HepG2 (cell line): ENCODE results near the gene ZDHHC14. TPM values are rescaled to one million over a fixed set of nuclear protein-coding genes. Genes with fewer than 3 reads are reported as not detected.

Experiments
- ATAC-seq: fragments of 200-7000 bp; cut with Tn5 transposase; 3 replicates; pipeline ENCODE4 v1.9.1; 2020; ENCODE audit warnings: mild to moderate bottlenecking, moderate library complexity
- BruUV-seq: library from RNA; stranded (reverse); fragments of 400-500 nt; replicated peaks from 2 replicates; lab custom pipeline; 2021; lab: Mats Ljungman, UMichigan
- CTCF ChIA-PET: fragments of 300-600 bp; formaldehyde crosslinking; extraction: SDS; loops from one replicate; lab custom pipeline; 2021; ENCODE audit warnings: low total read pairs, inconsistent platforms, low intra/inter-chr PET ratio; lab: Yijun Ruan, JAX
- POLR2A ChIA-PET: fragments of 350-600 bp; sonication (Branson Sonifier 250); formaldehyde crosslinking; loops from one replicate; lab custom pipeline; 2020; ENCODE audit warnings: antibody characterized with exemption, inconsistent platforms; lab: Yijun Ruan, JAX
- DNase-seq: peaks from one replicate; pipeline ENCODE4 v3.0.0-alpha.2; 2015; ENCODE audit warnings: low spot score
- FAIRE-seq: peaks from 3 replicates; lab custom pipeline; 2011; peaks lifted over from hg19 to GRCh38; lab: Jason Lieb, UNC
- H2AFZ ChIP-seq: one replicate; pipeline ENCODE4 v1.6.1; 2011; ENCODE audit warnings: low read length, inconsistent platforms
- H3K27ac ChIP-seq: fragments of 300-600 bp; 3 replicates; pipeline ENCODE4 v1.8.0; 2011; ENCODE audit warnings: mixed run types, mild to moderate bottlenecking, mixed read lengths, low read length, inconsistent platforms; ENCODE audit not compliant: insufficient read depth; ENCODE audit errors: extremely low read length
- H3K27me3 ChIP-seq, 2 experiments: fragments of 200-600 bp in 1 of 2; 2 replicates in 1 of 2; 3 replicates in 1 of 2; pipeline versions ENCODE4 v1.6.0 to v1.8.0; 2011; ENCODE audit warnings: low read length in 2 of 2, mild to moderate bottlenecking in 2 of 2, moderate library complexity in 2 of 2, inconsistent platforms in 1 of 2; ENCODE audit not compliant: insufficient read depth in 2 of 2, control insufficient read depth in 1 of 2
- H3K36me3 ChIP-seq, 2 experiments: fragments of 200-600 bp in 1 of 2; replicated peaks in 1 of 2; 2 replicates in 1 of 2; 3 replicates in 1 of 2; pipeline versions ENCODE4 v1.5.1 to v1.8.0; 2011; ENCODE audit warnings: low read length in 2 of 2, inconsistent platforms in 1 of 2; ENCODE audit not compliant: insufficient read depth in 2 of 2, control insufficient read depth in 1 of 2
- H3K4me1 ChIP-seq: 2 replicates; pipeline ENCODE4 v1.5.1; 2012; ENCODE audit warnings: low read length, inconsistent platforms; ENCODE audit not compliant: insufficient read depth
- H3K4me2 ChIP-seq: 2 replicates; pipeline ENCODE4 v1.6.0; 2011; ENCODE audit warnings: low read depth, low read length, inconsistent platforms
- H3K4me3 ChIP-seq, 3 experiments: fragments of 200-600 bp in 1 of 3; sonication (generic), shearing (Covaris generic) in 1 of 3; replicated peaks in 1 of 3; 2 replicates each; pipeline ENCODE4 v1.5.1; 2011 to 2016; ENCODE audit warnings: low read length in 3 of 3, inconsistent platforms in 2 of 3, low read depth in 2 of 3, mild to moderate bottlenecking in 2 of 3, control low read depth in 1 of 3, mixed read lengths in 1 of 3; ENCODE audit not compliant: insufficient read depth in 1 of 3
- H3K79me2 ChIP-seq: one replicate; pipeline ENCODE4 v1.6.1; 2011; ENCODE audit warnings: low read length, inconsistent platforms; ENCODE audit not compliant: insufficient read depth
- H3K9ac ChIP-seq: 2 replicates; pipeline ENCODE4 v1.6.0; 2011; ENCODE audit warnings: mild to moderate bottlenecking, low read depth, low read length, inconsistent platforms; ENCODE audit not compliant: insufficient read depth
- H3K9me3 ChIP-seq: 2 replicates; pipeline ENCODE4 v1.5.1; 2012; ENCODE audit warnings: mild to moderate bottlenecking, low read length
- H4K20me1 ChIP-seq: 2 replicates; pipeline ENCODE4 v1.6.0; 2011; ENCODE audit warnings: inconsistent platforms, mild to moderate bottlenecking, low read length, moderate library complexity; ENCODE audit not compliant: insufficient read depth
- GLMP ChIP-seq: sonication (generic); formaldehyde crosslinking; IDR thresholded peaks from 2 replicates; pipeline ENCODE4 v1.9.0; 2021; ENCODE audit warnings: missing genetic modification reagents, mild to moderate bottlenecking, borderline replicate concordance
- HCFC1 ChIP-seq: fragments of 150-350 bp; IDR thresholded peaks from 2 replicates; pipeline ENCODE4 v1.6.1; 2014; ENCODE audit warnings: low read depth, low read length
- ISX ChIP-seq: sonication (generic); formaldehyde crosslinking; conservative IDR thresholded peaks from 2 replicates; pipeline ENCODE4 v1.5.0; 2020; ENCODE audit warnings: missing genetic modification reagents
- KIAA2018 ChIP-seq: sonication (generic); formaldehyde crosslinking; IDR thresholded peaks from 2 replicates; pipeline ENCODE4 v1.5.0; 2020; ENCODE audit warnings: mild to moderate bottlenecking, missing genetic modification reagents, borderline replicate concordance
- PCBP1 ChIP-seq: fragments of 200-400 bp; formaldehyde crosslinking; IDR thresholded peaks from 2 replicates; pipeline ENCODE4 v1.6.1; 2017; ENCODE audit warnings: mild to moderate bottlenecking, low read depth, low read length, borderline replicate concordance
- TBP ChIP-seq: sonication (generic); formaldehyde crosslinking; IDR thresholded peaks from 2 replicates; pipeline ENCODE4 v1.5.0; 2020; ENCODE audit warnings: missing genetic modification reagents
- ZNF33B ChIP-seq: sonication (generic); formaldehyde crosslinking; IDR thresholded peaks from 2 replicates; pipeline ENCODE4 v1.5.1; 2020; ENCODE audit warnings: mild to moderate bottlenecking, missing genetic modification reagents
- ZNF569 ChIP-seq: sonication (generic); formaldehyde crosslinking; IDR thresholded peaks from 2 replicates; pipeline ENCODE4 v1.5.0; 2020; ENCODE audit warnings: mild to moderate bottlenecking, missing genetic modification reagents, moderate library complexity, borderline replicate concordance
- ZNF704 ChIP-seq: sonication (generic); formaldehyde crosslinking; IDR thresholded peaks from 2 replicates; pipeline ENCODE4 v1.8.1; 2023; ENCODE audit warnings: mild to moderate bottlenecking, inconsistent platforms, moderate library complexity, missing genetic modification reagents, borderline replicate concordance
- WGBS: methylation state at CpG from one replicate; pipeline ENCODE4 v1.1.6; 2017; ENCODE audit warnings: low lambda C conversion rate; 5-methylcytosine and 5-hydroxymethylcytosine counted together
- in situ Hi-C: cut with HindIII; loops from 2 replicates; pipeline ENCODE4 v1.10.0; 2017; ENCODE audit warnings: low pct_unique_long_range_greater_than_20kb; ENCODE audit not compliant: extremely low pct_ligation_motif_present
- intact Hi-C: fragments of 100-400 bp; cut with micrococcal nuclease; formaldehyde crosslinking; loops from one replicate; pipeline ENCODE4 v1.10.0; 2022; ENCODE audit not compliant: unreplicated experiment
- polyA plus RNA-seq, 8 experiments: library from polyadenylated mRNA; depleted of rRNA in 3 of 8; stranded (reverse) in 7 of 8; unstranded in 1 of 8; fragments of >200 nt; fragmentation: Illumina TruSeq in 4 of 8; extraction: Trizol in 4 of 8; gene quantifications; 2 replicates each; pipeline versions ENCODE4 v1.2.1 to v1.2.3, GENCODE V29; 2011 to 2016; ENCODE audit warnings: low read depth in 4 of 8, missing spikeins in 1 of 8, mixed read lengths in 1 of 8; ENCODE audit not compliant: insufficient read depth in 1 of 8
- total RNA-seq, 5 experiments: library from RNA; depleted of rRNA; stranded (reverse); fragments of >200 nt; fragmentation: Illumina TruSeq; extraction: Trizol; gene quantifications; 2 replicates each; pipeline ENCODE4 v1.2.3, GENCODE V29; 2016; ENCODE audit warnings: low read depth in 1 of 5

ZDHHC14 gene
- total and polyA plus RNA-seq, 2 of the 13 experiments (the other 11 are each of a cell fraction or from before 2014, with no cell fraction given): 3.7 to 9.5 TPM

- WGBS: 41% methylated on average over 15 of the region's 17 CpGs
- Histone ChIP-seq H3K4me3 (no peak overlapping the region), H3K36me3 (no peaks in the 10 kb centered on the region), H3K27me3 (peaks cover 8 to 33% of the 10 kb centered on the region in 2 experiments; a peak in 4 of 5 replicates), H2AFZ (no peak overlapping the region), H3K9ac (no peak overlapping the region), H3K4me2 (no peak overlapping the region), H3K9me3 (peaks cover 9% of the 10 kb centered on the region), H3K4me1 (no peaks in the 10 kb centered on the region), H3K27ac (no peak overlapping the region), H4K20me1 (no peaks in the 10 kb centered on the region), H3K79me2 (no peaks in the 10 kb centered on the region)
- no peak for DNase-seq
- intact Hi-C loops: no loop called here
- TF ChIP-seq ZNF569 (no peak), HCFC1 (no peak), ZNF33B (CRISPR knock-in tag) (no peak), PCBP1 (no peak), GLMP (CRISPR knock-in tag) (no peak), ZNF704 (CRISPR knock-in tag) (no peak), TBP (no peak), KIAA2018 (CRISPR knock-in tag) (no peak), ISX (CRISPR knock-in tag) (no peak)
- no peak for ATAC-seq
- ChIA-PET CTCF (no interaction called here), POLR2A (no interaction called here)
- BruUV-seq: no TSS peak
- no peak for FAIRE-seq
- in situ Hi-C loops: no loop called here
Measured at GRCh38 chr6:157699777-157700636, 319.0 kb downstream of the ZDHHC14 start.
